Activated T-cell treated with anti-CD3 and anti-CD28 coated beads for 48 hours (primary cell): ENCODE data around the gene SSBP2.
"Not testable (repeated sequence)": the region's sequence is repeated elsewhere in the genome, so short reads cannot be mapped to it uniquely, and the experiment has no call there.

ENCODE experiments used
- DNase-seq: peaks from one replicate; pipeline ENCODE4 v3.0.0-alpha.2; 2020; ENCODE audit warnings: low read depth

SSBP2 gene

GRCh38 chr5:81592085-81592484, 158.8 kb downstream of the SSBP2 start:
- DNase-seq: not testable (repeated sequence)

- DNase-seq: no peak
Measured at GRCh38 chr5:81590498-81591384, 160.2 kb downstream of the SSBP2 start.

GRCh38 chr5:81579262-81579924, 171.5 kb downstream of the SSBP2 start:
- DNase-seq: no peak

GRCh38 chr5:81577091-81577490, 173.8 kb downstream of the SSBP2 start:
- no peak for DNase-seq

- no peak for DNase-seq
Measured at GRCh38 chr5:81575924-81576323, 175.0 kb downstream of the SSBP2 start.

- DNase-seq: no peak
Measured at GRCh38 chr5:81572201-81572600, 178.7 kb downstream of the SSBP2 start.

GRCh38 chr5:81558188-81558587, 192.7 kb downstream of the SSBP2 start:
- DNase-seq: no peak

GRCh38 chr5:81556809-81557208, 194.1 kb downstream of the SSBP2 start:
- no peak for DNase-seq

GRCh38 chr5:81555865-81556264, 195.0 kb downstream of the SSBP2 start:
- no peak for DNase-seq

- no peak for DNase-seq
Measured at GRCh38 chr5:81554647-81555046, 196.2 kb downstream of the SSBP2 start.

GRCh38 chr5:81553567-81554212, 197.2 kb downstream of the SSBP2 start:
- no peak for DNase-seq

- DNase-seq: no peak
Measured at GRCh38 chr5:81552852-81553566, 197.9 kb downstream of the SSBP2 start.

GRCh38 chr5:81549123-81549522, 201.8 kb downstream of the SSBP2 start:
- no peak for DNase-seq

GRCh38 chr5:81547001-81547400, 203.9 kb downstream of the SSBP2 start:
- DNase-seq: no peak

- DNase-seq: no peak
Measured at GRCh38 chr5:81545911-81546310, 205.0 kb downstream of the SSBP2 start.

- DNase-seq: no peak
Measured at GRCh38 chr5:81544351-81545018, 206.4 kb downstream of the SSBP2 start.

- no peak for DNase-seq
Measured at GRCh38 chr5:81542242-81542641, 208.7 kb downstream of the SSBP2 start.

- DNase-seq: no peak
Measured at GRCh38 chr5:81537905-81538547, 212.9 kb downstream of the SSBP2 start.

- DNase-seq: no peak
Measured at GRCh38 chr5:81534441-81534840, 216.5 kb downstream of the SSBP2 start.

- DNase-seq: no peak
Measured at GRCh38 chr5:81533629-81534405, 217.1 kb downstream of the SSBP2 start.
